Measurements from ENCODE around the gene LPCAT1. TPM values are rescaled to one million over a fixed set of nuclear protein-coding genes. Genes with fewer than 3 reads are reported as not detected.

The LPCAT1 gene
- total and polyA plus RNA-seq, 10 of the 15 experiments (the other 5 are each of a cell fraction or from before 2014, with no cell fraction given) = 2.3 to 109 (median 72.7) TPM

DNA sequence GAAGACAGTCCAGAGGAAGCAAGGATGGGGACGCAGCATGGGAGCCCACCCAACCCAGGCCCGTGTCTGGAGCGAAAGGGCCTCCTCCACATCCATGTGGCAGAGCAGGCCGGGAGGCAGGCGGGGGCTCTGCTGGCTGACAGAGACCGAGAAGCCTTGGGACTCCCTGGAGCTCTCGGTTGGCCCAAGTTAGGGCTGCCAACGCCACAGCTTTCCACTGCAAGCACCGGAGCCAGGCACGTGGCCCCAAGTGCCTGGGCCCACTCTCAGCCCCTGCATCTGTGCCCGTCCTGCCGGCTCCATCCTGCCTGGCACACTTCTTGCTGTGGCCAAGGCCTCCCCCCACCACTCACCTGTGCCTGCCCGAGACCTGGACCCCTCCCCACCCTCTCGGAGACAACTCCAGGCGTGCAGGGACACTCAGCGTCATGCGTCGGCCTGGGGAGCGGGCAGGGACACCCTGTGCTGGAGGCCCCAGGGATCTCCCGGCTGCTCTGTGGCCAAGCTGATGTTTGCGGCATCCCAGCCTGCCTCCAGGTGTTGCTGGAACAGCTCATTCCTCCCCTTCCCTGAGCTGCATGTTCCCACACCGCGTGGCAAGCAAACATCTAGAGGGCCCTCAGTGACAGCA, 110.0 kb downstream of the LPCAT1 start:
- no TSS peak for BruUV-seq (replicated peaks)
- no peak overlapping the region for H2AFZ ChIP-seq (ENCODE audit: control insufficient read depth, low read depth, low read length)
- 36% methylated on average over 23 of the region's 23 CpGs for WGBS (ENCODE audit: insufficient coverage, insufficient replicate concordance, low lambda C conversion rate, missing lambda C conversion rate)
- in situ Hi-C loops (cut with MboI) (no loop called here), intact Hi-C loops (cut with micrococcal nuclease; ENCODE audit: unreplicated experiment) (no loop called here)
- ATAC-seq = no peak
- no peak for TF ChIP-seq CBX3 (IDR thresholded peaks at IDR 0.05; ENCODE audit: borderline replicate concordance, low read depth)
- no peak for TF ChIP-seq ZSCAN29 (IDR thresholded peaks at IDR 0.05)
- TF ChIP-seq ZNF24 (IDR thresholded peaks at IDR 0.05) = no peak
- no peak for TF ChIP-seq CREM (IDR thresholded peaks at IDR 0.05; ENCODE audit: low read depth)
- TF ChIP-seq SREBF2 (IDR thresholded peaks at IDR 0.05; ENCODE audit: low read length) = no peak
- peaks cover 0 to 2% of the 10 kb centered on the region in 2 experiments; a peak in 3 of 4 replicates for H3K27me3 ChIP-seq (replicated peaks in 1 of 2; ENCODE audit: control insufficient read depth in 2 of 2, insufficient read depth in 2 of 2, low read length in 1 of 2)
- H3K4me2 ChIP-seq (ENCODE audit: control insufficient read depth, insufficient read depth) = no peak overlapping the region
- no peaks in the 10 kb centered on the region for H4K20me1 ChIP-seq (ENCODE audit: control insufficient read depth, insufficient read depth)
- POLR2A ChIA-PET = no interaction called here
- no peaks in the 10 kb centered on the region for H3K36me3 ChIP-seq (ENCODE audit: control insufficient read depth in 2 of 2, insufficient read depth in 2 of 2, low read length in 1 of 2)
- H3K27ac ChIP-seq (ENCODE audit: control insufficient read depth, insufficient read depth) = no peak overlapping the region
- H3K9me3 ChIP-seq (replicated peaks; ENCODE audit: control insufficient read depth, insufficient read depth, low read length) = no peaks in the 10 kb centered on the region
- H3K4me1 ChIP-seq (ENCODE audit: control insufficient read depth, insufficient read depth, low read length) = no peaks in the 10 kb centered on the region
- no peaks in the 10 kb centered on the region for H3K79me2 ChIP-seq (ENCODE audit: control insufficient read depth, insufficient read depth, low read length)
- CTCF ChIA-PET = no interaction called here
- SMC1A ChIA-PET (ENCODE audit: uncharacterized antibody, unreplicated experiment) = no interaction called here
- no peak overlapping the region for H3K9ac ChIP-seq (ENCODE audit: control insufficient read depth, insufficient read depth, low read length)
- no peak for DNase-seq (ENCODE audit: low read depth, low spot score)
- no peak for FAIRE-seq
- RAD21 ChIA-PET (ENCODE audit: unreplicated experiment) = no interaction called here
- H3K4me3 ChIP-seq = no peak overlapping the region

DNA sequence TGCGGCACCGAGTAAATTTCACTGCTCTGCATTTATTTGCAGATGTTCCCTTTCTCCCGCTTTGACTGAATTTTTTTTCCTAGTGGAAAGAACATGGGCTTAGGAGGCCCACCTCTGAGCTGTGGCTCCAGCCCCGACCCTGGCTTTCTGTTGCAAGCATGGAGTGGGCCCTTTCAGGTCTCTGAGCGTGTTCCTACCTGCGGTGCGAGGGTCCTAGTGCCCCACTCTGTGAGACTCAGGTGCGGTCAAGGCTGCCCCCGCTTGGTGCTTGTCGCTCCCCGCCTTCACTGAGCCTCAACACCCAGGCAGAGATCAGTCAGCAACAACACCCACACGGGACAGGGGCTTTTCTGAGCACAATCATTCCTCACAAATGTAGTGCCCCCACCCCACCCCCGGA, 110.5 kb downstream of the LPCAT1 start:
- no TSS peak for BruUV-seq (replicated peaks)
- H3K79me2 ChIP-seq (ENCODE audit: control insufficient read depth, insufficient read depth, low read length) = no peaks in the 10 kb centered on the region
- no peak for ATAC-seq
- no peak for FAIRE-seq
- RAD21 ChIA-PET (ENCODE audit: unreplicated experiment) = no interaction called here
- no peak overlapping the region for H2AFZ ChIP-seq (ENCODE audit: control insufficient read depth, low read depth, low read length)
- no peaks in the 10 kb centered on the region for H3K36me3 ChIP-seq (ENCODE audit: control insufficient read depth in 2 of 2, insufficient read depth in 2 of 2, low read length in 1 of 2)
- H3K27ac ChIP-seq (ENCODE audit: control insufficient read depth, insufficient read depth) = no peak overlapping the region
- no peak overlapping the region for H3K4me3 ChIP-seq
- H3K4me2 ChIP-seq (ENCODE audit: control insufficient read depth, insufficient read depth) = no peak overlapping the region
- WGBS (ENCODE audit: insufficient coverage, insufficient replicate concordance, low lambda C conversion rate, missing lambda C conversion rate) = 48% methylated on average over 13 of the region's 13 CpGs
- no peak overlapping the region for H3K9ac ChIP-seq (ENCODE audit: control insufficient read depth, insufficient read depth, low read length)
- peaks cover 0 to 3% of the 10 kb centered on the region in 2 experiments; a peak in 3 of 4 replicates for H3K27me3 ChIP-seq (replicated peaks in 1 of 2; ENCODE audit: control insufficient read depth in 2 of 2, insufficient read depth in 2 of 2, low read length in 1 of 2)
- no peaks in the 10 kb centered on the region for H3K9me3 ChIP-seq (replicated peaks; ENCODE audit: control insufficient read depth, insufficient read depth, low read length)
- POLR2A ChIA-PET = no interaction called here
- in situ Hi-C loops (cut with MboI) = no loop called here
- SMC1A ChIA-PET (ENCODE audit: uncharacterized antibody, unreplicated experiment) = no interaction called here
- CTCF ChIA-PET = no interaction called here
- no peak for DNase-seq (ENCODE audit: low read depth, low spot score)
- H3K4me1 ChIP-seq (ENCODE audit: control insufficient read depth, insufficient read depth, low read length) = no peaks in the 10 kb centered on the region
- no peaks in the 10 kb centered on the region for H4K20me1 ChIP-seq (ENCODE audit: control insufficient read depth, insufficient read depth)
- intact Hi-C loops (cut with micrococcal nuclease; ENCODE audit: unreplicated experiment) = no loop called here
- TF ChIP-seq HDAC6 (IDR thresholded peaks at IDR 0.05; ENCODE audit: unreplicated experiment) = no peak
- no peak for TF ChIP-seq PAX5 (IDR thresholded peaks at IDR 0.05; ENCODE audit: borderline replicate concordance, low read depth, low read length)
- no peak for TF ChIP-seq RELA (IDR thresholded peaks at IDR 0.05; ENCODE audit: borderline replicate concordance, partially characterized antibody)
- TF ChIP-seq NBN (IDR thresholded peaks at IDR 0.05) = no peak
- TF ChIP-seq MYC (IDR thresholded peaks at IDR 0.05; ENCODE audit: insufficient read depth, insufficient read length, insufficient replicate concordance, low read length, severe bottlenecking) = no peak
- TF ChIP-seq MYB (IDR thresholded peaks at IDR 0.05; ENCODE audit: borderline replicate concordance, low read depth, low read length) = no peak
- TF ChIP-seq, protein P1, sequence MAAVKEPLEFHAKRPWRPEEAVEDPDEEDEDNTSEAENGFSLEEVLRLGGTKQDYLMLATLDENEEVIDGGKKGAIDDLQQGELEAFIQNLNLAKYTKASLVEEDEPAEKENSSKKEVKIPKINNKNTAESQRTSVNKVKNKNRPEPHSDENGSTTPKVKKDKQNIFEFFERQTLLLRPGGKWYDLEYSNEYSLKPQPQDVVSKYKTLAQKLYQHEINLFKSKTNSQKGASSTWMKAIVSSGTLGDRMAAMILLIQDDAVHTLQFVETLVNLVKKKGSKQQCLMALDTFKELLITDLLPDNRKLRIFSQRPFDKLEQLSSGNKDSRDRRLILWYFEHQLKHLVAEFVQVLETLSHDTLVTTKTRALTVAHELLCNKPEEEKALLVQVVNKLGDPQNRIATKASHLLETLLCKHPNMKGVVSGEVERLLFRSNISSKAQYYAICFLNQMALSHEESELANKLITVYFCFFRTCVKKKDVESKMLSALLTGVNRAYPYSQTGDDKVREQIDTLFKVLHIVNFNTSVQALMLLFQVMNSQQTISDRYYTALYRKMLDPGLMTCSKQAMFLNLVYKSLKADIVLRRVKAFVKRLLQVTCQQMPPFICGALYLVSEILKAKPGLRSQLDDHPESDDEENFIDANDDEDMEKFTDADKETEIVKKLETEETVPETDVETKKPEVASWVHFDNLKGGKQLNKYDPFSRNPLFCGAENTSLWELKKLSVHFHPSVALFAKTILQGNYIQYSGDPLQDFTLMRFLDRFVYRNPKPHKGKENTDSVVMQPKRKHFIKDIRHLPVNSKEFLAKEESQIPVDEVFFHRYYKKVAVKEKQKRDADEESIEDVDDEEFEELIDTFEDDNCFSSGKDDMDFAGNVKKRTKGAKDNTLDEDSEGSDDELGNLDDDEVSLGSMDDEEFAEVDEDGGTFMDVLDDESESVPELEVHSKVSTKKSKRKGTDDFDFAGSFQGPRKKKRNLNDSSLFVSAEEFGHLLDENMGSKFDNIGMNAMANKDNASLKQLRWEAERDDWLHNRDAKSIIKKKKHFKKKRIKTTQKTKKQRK (IDR thresholded peaks at IDR 0.05; ENCODE audit: low read depth, low read length) = no peak
- no peak for TF ChIP-seq IRF4 (IDR thresholded peaks at IDR 0.05; ENCODE audit: low read depth, low read length)
- TF ChIP-seq FOS (IDR thresholded peaks at IDR 0.05; ENCODE audit: borderline replicate concordance, extremely low read depth, insufficient read length) = no peak
- TF ChIP-seq, protein P2, sequence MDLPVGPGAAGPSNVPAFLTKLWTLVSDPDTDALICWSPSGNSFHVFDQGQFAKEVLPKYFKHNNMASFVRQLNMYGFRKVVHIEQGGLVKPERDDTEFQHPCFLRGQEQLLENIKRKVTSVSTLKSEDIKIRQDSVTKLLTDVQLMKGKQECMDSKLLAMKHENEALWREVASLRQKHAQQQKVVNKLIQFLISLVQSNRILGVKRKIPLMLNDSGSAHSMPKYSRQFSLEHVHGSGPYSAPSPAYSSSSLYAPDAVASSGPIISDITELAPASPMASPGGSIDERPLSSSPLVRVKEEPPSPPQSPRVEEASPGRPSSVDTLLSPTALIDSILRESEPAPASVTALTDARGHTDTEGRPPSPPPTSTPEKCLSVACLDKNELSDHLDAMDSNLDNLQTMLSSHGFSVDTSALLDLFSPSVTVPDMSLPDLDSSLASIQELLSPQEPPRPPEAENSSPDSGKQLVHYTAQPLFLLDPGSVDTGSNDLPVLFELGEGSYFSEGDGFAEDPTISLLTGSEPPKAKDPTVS (IDR thresholded peaks at IDR 0.05; ENCODE audit: low read depth, low read length) = no peak
